Measurements from ENCODE around the gene MCF2L.

Gene MCF2L

GRCh38 chr13:113015826-113016525, 47.0 kb downstream of the MCF2L start:
- no peak for DNase-seq (ENCODE audit: low read depth in 1 of 2, low spot score in 1 of 2)
- Histone ChIP-seq H3K27ac (replicated peaks) (no peak overlapping the region), H3K27me3 (ENCODE audit: insufficient read depth, poor library complexity, severe bottlenecking) (peaks cover 25% of the 10 kb centered on the region), H3K4me3 (replicated peaks; ENCODE audit: insufficient read depth, low read length) (no peak overlapping the region)
- no peak for TF ChIP-seq SPI1 (IDR thresholded peaks at IDR 0.05; ENCODE audit: borderline replicate concordance, low read depth)
- no peak for TF ChIP-seq POLR2AphosphoS5 (IDR thresholded peaks at IDR 0.05; ENCODE audit: low read depth)
- TF ChIP-seq CTCF (IDR thresholded peaks at IDR 0.05; ENCODE audit: insufficient read depth, low read length) = no peak
- TF ChIP-seq GABPA (IDR thresholded peaks at IDR 0.05; ENCODE audit: low read depth) = no peak
- TF ChIP-seq REST (IDR thresholded peaks at IDR 0.05; ENCODE audit: insufficient replicate concordance, low read depth) = no peak

GRCh38 chr13:113016526-113017295, 47.7 kb downstream of the MCF2L start:
- Histone ChIP-seq H3K27ac (replicated peaks) (no peak overlapping the region), H3K4me3 (replicated peaks; ENCODE audit: insufficient read depth, low read length) (no peak overlapping the region), H3K27me3 (ENCODE audit: insufficient read depth, poor library complexity, severe bottlenecking) (peaks cover 25% of the 10 kb centered on the region)
- no peak for DNase-seq (ENCODE audit: low read depth in 1 of 2, low spot score in 1 of 2)
- TF ChIP-seq POLR2AphosphoS5 (IDR thresholded peaks at IDR 0.05; ENCODE audit: low read depth) = no peak
- TF ChIP-seq SPI1 (IDR thresholded peaks at IDR 0.05; ENCODE audit: borderline replicate concordance, low read depth) = no peak
- TF ChIP-seq REST (IDR thresholded peaks at IDR 0.05; ENCODE audit: insufficient replicate concordance, low read depth) = no peak

- Histone ChIP-seq H3K27me3 (ENCODE audit: insufficient read depth, poor library complexity, severe bottlenecking) (peaks cover 25% of the 10 kb centered on the region), H3K4me3 (replicated peaks; ENCODE audit: insufficient read depth, low read length) (no peak overlapping the region)
Measured at GRCh38 chr13:113017506-113018215, 48.6 kb downstream of the MCF2L start.

More at GRCh38 chr13:113017506-113018215, 48.6 kb downstream of the MCF2L start:
- H3K27ac ChIP-seq (replicated peaks) = no peak overlapping the region
- TF ChIP-seq CTCF (IDR thresholded peaks at IDR 0.05; ENCODE audit: insufficient read depth, low read length) (no peak), GABPA (IDR thresholded peaks at IDR 0.05; ENCODE audit: low read depth) (no peak), REST (IDR thresholded peaks at IDR 0.05; ENCODE audit: insufficient replicate concordance, low read depth) (no peak), SPI1 (IDR thresholded peaks at IDR 0.05; ENCODE audit: borderline replicate concordance, low read depth) (no peak), POLR2AphosphoS5 (IDR thresholded peaks at IDR 0.05; ENCODE audit: low read depth) (no peak)
- no peak for DNase-seq (ENCODE audit: low read depth in 1 of 2, low spot score in 1 of 2)

Measured in HL-60 (cell line).